Measurements from ENCODE around the gene SMARCC2.

The SMARCC2 gene

DNA sequence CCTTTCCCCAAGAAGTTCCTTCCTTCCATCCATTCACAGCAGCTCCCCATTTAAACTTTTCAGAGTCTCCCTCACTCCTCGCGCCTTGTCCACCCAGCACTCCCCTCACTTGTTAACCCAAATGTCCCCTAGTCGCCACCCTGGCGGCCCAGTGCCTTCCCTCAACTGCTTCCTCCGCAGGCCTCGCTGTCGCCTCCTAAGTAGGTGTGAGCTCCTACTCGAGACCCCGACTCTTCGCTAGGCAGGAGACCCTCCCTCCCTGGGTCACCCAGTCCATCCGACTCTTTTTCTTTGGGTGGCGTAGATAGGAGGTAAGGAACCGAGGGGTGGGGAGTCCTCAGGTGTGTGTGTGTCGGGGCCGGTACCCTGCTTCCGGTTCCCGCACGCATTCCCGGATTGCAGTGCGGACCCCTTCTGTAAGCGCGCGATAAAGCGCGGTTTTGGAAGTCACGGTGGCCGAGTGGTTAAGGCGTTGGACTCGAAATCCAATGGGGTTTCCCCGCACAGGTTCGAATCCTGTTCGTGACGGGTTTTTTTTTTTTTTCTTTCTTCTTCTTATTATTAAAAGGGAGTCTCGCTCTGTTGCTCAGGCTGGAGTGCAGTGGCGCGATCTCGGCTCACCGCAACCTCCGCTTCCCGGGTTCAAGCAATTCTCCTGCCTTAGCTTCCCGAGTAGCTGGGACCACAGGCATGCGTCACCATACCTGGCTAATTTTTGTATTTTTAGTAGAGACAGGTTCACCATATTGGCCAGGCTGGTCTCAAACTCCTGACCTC is 823 bp upstream of the SMARCC2 start (continued):
- TF ChIP-seq, protein P1, sequence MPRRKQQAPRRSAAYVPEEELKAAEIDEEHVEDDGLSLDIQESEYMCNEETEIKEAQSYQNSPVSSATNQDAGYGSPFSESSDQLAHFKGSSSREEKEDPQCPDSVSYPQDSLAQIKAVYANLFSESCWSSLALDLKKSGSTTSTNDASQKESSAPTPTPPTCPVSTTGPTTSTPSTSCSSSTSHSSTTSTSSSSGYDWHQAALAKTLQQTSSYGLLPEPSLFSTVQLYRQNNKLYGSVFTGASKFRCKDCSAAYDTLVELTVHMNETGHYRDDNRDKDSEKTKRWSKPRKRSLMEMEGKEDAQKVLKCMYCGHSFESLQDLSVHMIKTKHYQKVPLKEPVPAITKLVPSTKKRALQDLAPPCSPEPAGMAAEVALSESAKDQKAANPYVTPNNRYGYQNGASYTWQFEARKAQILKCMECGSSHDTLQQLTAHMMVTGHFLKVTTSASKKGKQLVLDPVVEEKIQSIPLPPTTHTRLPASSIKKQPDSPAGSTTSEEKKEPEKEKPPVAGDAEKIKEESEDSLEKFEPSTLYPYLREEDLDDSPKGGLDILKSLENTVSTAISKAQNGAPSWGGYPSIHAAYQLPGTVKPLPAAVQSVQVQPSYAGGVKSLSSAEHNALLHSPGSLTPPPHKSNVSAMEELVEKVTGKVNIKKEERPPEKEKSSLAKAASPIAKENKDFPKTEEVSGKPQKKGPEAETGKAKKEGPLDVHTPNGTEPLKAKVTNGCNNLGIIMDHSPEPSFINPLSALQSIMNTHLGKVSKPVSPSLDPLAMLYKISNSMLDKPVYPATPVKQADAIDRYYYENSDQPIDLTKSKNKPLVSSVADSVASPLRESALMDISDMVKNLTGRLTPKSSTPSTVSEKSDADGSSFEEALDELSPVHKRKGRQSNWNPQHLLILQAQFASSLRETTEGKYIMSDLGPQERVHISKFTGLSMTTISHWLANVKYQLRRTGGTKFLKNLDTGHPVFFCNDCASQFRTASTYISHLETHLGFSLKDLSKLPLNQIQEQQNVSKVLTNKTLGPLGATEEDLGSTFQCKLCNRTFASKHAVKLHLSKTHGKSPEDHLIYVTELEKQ (tag by site-specific recombination; IDR thresholded peaks at IDR 0.05; ENCODE audit: borderline replicate concordance) = peak; percentile 49; the same call in 1 of the 2 replicates
- TF ChIP-seq RBAK (tag by site-specific recombination; IDR thresholded peaks at IDR 0.05) = no peak
- TF ChIP-seq, protein P2, sequence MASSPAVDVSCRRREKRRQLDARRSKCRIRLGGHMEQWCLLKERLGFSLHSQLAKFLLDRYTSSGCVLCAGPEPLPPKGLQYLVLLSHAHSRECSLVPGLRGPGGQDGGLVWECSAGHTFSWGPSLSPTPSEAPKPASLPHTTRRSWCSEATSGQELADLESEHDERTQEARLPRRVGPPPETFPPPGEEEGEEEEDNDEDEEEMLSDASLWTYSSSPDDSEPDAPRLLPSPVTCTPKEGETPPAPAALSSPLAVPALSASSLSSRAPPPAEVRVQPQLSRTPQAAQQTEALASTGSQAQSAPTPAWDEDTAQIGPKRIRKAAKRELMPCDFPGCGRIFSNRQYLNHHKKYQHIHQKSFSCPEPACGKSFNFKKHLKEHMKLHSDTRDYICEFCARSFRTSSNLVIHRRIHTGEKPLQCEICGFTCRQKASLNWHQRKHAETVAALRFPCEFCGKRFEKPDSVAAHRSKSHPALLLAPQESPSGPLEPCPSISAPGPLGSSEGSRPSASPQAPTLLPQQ (tag by site-specific recombination; IDR thresholded peaks at IDR 0.05) = peak; percentile 89
- peak; percentile 52; the same call in 1 of the 2 replicates for TF ChIP-seq KLF16 (tag by site-specific recombination; IDR thresholded peaks at IDR 0.05)
- TF ChIP-seq, protein P3, sequence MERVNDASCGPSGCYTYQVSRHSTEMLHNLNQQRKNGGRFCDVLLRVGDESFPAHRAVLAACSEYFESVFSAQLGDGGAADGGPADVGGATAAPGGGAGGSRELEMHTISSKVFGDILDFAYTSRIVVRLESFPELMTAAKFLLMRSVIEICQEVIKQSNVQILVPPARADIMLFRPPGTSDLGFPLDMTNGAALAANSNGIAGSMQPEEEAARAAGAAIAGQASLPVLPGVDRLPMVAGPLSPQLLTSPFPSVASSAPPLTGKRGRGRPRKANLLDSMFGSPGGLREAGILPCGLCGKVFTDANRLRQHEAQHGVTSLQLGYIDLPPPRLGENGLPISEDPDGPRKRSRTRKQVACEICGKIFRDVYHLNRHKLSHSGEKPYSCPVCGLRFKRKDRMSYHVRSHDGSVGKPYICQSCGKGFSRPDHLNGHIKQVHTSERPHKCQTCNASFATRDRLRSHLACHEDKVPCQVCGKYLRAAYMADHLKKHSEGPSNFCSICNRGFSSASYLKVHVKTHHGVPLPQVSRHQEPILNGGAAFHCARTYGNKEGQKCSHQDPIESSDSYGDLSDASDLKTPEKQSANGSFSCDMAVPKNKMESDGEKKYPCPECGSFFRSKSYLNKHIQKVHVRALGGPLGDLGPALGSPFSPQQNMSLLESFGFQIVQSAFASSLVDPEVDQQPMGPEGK (tag by site-specific recombination; IDR thresholded peaks at IDR 0.05) = peak; percentile 93
- TF ChIP-seq ZNF266 (tag by site-specific recombination; IDR thresholded peaks at IDR 0.05; ENCODE audit: low read depth) = no peak; the same call in 1 of the 2 replicates

DNA sequence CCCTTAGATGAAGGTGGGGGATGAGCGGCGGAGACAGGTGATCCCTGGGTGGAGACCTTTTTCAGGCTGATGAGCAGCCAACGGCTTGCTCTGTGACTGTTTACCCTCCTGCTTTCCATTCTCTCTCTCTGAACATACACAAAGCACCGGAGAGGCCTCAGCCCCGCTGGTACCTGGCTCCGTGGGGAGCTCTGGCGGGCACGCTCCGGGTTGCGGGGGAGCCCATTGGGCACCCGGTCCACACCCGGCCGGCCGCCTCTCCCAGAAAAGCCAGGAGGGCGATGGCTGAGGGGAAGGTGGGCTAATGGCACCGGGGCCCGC is 545 bp downstream of the SMARCC2 start:
- Histone ChIP-seq H3K36me3 (ENCODE audit: control insufficient read depth in 2 of 2, insufficient read depth in 1 of 2, low read length in 2 of 2) (peaks cover 21 to 36% of the 10 kb centered on the region in 2 experiments), H3K9me3 (ENCODE audit: control insufficient read depth, insufficient read depth, low read depth, low read length) (no peaks in the 10 kb centered on the region), H3K27ac (ENCODE audit: extremely low read depth, low read depth, low read length) (peak overlapping the region; percentile 78), H3K4me3 (ENCODE audit: low read depth, low read length) (peak overlapping the region; percentile 87), H3K4me1 (ENCODE audit: control insufficient read depth, insufficient read depth, low read length) (no peaks in the 10 kb centered on the region; the same call in 1 of the 2 replicates)
- POLR2A ChIA-PET = interaction anchor here (0.7 to 5.3 kb wide), 13 partner anchors 11 to 142 kb away, joined by 3 to 59 read pairs (median 9); partner anchors contain the start of genes ANKRD52, ESYT1, MYL6 and PA2G4
- CTCF ChIA-PET = interaction anchor here (0.6 to 6.1 kb wide), 25 partner anchors 9 to 948 kb away, joined by 3 to 86 read pairs (median 10); partner anchors contain the start of genes ANKRD52, ESYT1, PA2G4 and RNF41
- no peak for TF ChIP-seq EGR2 (tag by site-specific recombination; IDR thresholded peaks at IDR 0.05; ENCODE audit: low read depth)
- no peak for TF ChIP-seq ZNF16 (tag by site-specific recombination; IDR thresholded peaks at IDR 0.05; ENCODE audit: low read depth)
- TF ChIP-seq, protein P4, sequence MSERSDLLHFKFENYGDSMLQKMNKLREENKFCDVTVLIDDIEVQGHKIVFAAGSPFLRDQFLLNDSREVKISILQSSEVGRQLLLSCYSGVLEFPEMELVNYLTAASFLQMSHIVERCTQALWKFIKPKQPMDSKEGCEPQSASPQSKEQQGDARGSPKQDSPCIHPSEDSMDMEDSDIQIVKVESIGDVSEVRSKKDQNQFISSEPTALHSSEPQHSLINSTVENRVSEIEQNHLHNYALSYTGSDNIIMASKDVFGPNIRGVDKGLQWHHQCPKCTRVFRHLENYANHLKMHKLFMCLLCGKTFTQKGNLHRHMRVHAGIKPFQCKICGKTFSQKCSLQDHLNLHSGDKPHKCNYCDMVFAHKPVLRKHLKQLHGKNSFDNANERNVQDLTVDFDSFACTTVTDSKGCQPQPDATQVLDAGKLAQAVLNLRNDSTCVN (tag by site-specific recombination; optimal IDR thresholded peaks at IDR 0.05) = peak; percentile 6
- 0 out of 2 replicates have a peak, but pooled peaks have one; percentile 12 for TF ChIP-seq GLIS1 (tag by site-specific recombination; IDR thresholded peaks at IDR 0.05)
- TF ChIP-seq GLIS2 (tag by site-specific recombination; IDR thresholded peaks at IDR 0.05) = no peak
- no peak for TF ChIP-seq ZNF776 (tag by site-specific recombination; IDR thresholded peaks at IDR 0.05; ENCODE audit: borderline replicate concordance)
- no peak for TF ChIP-seq ZNF121 (tag by site-specific recombination; IDR thresholded peaks at IDR 0.05)
- TF ChIP-seq ZBTB48 (tag by site-specific recombination; IDR thresholded peaks at IDR 0.05) = peak; percentile 34; the same call in 1 of the 2 replicates
- TF ChIP-seq ZNF571 (tag by site-specific recombination; IDR thresholded peaks at IDR 0.05) = no peak
- TF ChIP-seq MZF1 (tag by site-specific recombination; IDR thresholded peaks at IDR 0.05; ENCODE audit: borderline replicate concordance) = no peak
- no peak for TF ChIP-seq ZNF433 (tag by site-specific recombination; IDR thresholded peaks at IDR 0.05; ENCODE audit: low read depth)
- TF ChIP-seq ZNF623 (tag by site-specific recombination; IDR thresholded peaks at IDR 0.05) = no peak
- no peak for TF ChIP-seq ZNF214 (tag by site-specific recombination; IDR thresholded peaks at IDR 0.05; ENCODE audit: borderline replicate concordance)
- TF ChIP-seq, protein P5, sequence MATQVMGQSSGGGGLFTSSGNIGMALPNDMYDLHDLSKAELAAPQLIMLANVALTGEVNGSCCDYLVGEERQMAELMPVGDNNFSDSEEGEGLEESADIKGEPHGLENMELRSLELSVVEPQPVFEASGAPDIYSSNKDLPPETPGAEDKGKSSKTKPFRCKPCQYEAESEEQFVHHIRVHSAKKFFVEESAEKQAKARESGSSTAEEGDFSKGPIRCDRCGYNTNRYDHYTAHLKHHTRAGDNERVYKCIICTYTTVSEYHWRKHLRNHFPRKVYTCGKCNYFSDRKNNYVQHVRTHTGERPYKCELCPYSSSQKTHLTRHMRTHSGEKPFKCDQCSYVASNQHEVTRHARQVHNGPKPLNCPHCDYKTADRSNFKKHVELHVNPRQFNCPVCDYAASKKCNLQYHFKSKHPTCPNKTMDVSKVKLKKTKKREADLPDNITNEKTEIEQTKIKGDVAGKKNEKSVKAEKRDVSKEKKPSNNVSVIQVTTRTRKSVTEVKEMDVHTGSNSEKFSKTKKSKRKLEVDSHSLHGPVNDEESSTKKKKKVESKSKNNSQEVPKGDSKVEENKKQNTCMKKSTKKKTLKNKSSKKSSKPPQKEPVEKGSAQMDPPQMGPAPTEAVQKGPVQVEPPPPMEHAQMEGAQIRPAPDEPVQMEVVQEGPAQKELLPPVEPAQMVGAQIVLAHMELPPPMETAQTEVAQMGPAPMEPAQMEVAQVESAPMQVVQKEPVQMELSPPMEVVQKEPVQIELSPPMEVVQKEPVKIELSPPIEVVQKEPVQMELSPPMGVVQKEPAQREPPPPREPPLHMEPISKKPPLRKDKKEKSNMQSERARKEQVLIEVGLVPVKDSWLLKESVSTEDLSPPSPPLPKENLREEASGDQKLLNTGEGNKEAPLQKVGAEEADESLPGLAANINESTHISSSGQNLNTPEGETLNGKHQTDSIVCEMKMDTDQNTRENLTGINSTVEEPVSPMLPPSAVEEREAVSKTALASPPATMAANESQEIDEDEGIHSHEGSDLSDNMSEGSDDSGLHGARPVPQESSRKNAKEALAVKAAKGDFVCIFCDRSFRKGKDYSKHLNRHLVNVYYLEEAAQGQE (tag by site-specific recombination; IDR thresholded peaks at IDR 0.05) = no peak
- TF ChIP-seq ZNF837 (tag by site-specific recombination; IDR thresholded peaks at IDR 0.05) = no peak
- no peak for TF ChIP-seq ZNF629 (tag by site-specific recombination; IDR thresholded peaks at IDR 0.05)
- peak; percentile 86 for TF ChIP-seq ZBTB8A (tag by site-specific recombination; IDR thresholded peaks at IDR 0.05)
- TF ChIP-seq ZIC2 (tag by site-specific recombination; IDR thresholded peaks at IDR 0.05) = 0 out of 2 replicates have a peak, but pooled peaks have one; percentile 25

Measured in HEK293 (cell line).